ENCODE results near the gene CPXM2.

CPXM2 gene

GRCh38 chr10:123809632-123810031 is 82.0 kb downstream of the CPXM2 start:
- Mint-ChIP-seq H3K36me3 (no peaks in the 10 kb centered on the region), H3K4me1 (no peaks in the 10 kb centered on the region), H3K9me3 (no peaks in the 10 kb centered on the region), H3K4me3 (no peak overlapping the region), H3K27ac (no peak overlapping the region), H3K27me3 (peaks cover 11% of the 10 kb centered on the region)

GRCh38 chr10:123808906-123809305 is 82.7 kb downstream of the CPXM2 start:
- no peaks in the 10 kb centered on the region for H3K36me3 Mint-ChIP-seq
- H3K4me3 Mint-ChIP-seq, result no peak overlapping the region
- H3K9me3 Mint-ChIP-seq, result no peaks in the 10 kb centered on the region
- H3K4me1 Mint-ChIP-seq, result no peaks in the 10 kb centered on the region
- H3K27me3 Mint-ChIP-seq, result peaks cover 17% of the 10 kb centered on the region
- no peak overlapping the region for H3K27ac Mint-ChIP-seq

- no peaks in the 10 kb centered on the region for H3K4me1 Mint-ChIP-seq
- H3K4me3 Mint-ChIP-seq, result no peak overlapping the region
- no peak overlapping the region for H3K27ac Mint-ChIP-seq
- H3K27me3 Mint-ChIP-seq, result peaks cover 17% of the 10 kb centered on the region
- no peaks in the 10 kb centered on the region for H3K36me3 Mint-ChIP-seq
- H3K9me3 Mint-ChIP-seq, result no peaks in the 10 kb centered on the region
Measured at GRCh38 chr10:123808286-123808685, 83.3 kb downstream of the CPXM2 start.

GRCh38 chr10:123807444-123808035 is 84.1 kb downstream of the CPXM2 start:
- H3K4me1 Mint-ChIP-seq, result no peaks in the 10 kb centered on the region
- H3K27ac Mint-ChIP-seq, result no peak overlapping the region
- no peaks in the 10 kb centered on the region for H3K9me3 Mint-ChIP-seq
- no peaks in the 10 kb centered on the region for H3K36me3 Mint-ChIP-seq
- H3K27me3 Mint-ChIP-seq, result peaks cover 17% of the 10 kb centered on the region
- no peak overlapping the region for H3K4me3 Mint-ChIP-seq

GRCh38 chr10:123804716-123805115 is 86.9 kb downstream of the CPXM2 start:
- Mint-ChIP-seq H3K27ac (no peak overlapping the region), H3K4me1 (no peaks in the 10 kb centered on the region), H3K36me3 (no peaks in the 10 kb centered on the region), H3K4me3 (no peak overlapping the region), H3K9me3 (no peaks in the 10 kb centered on the region), H3K27me3 (peaks cover 17% of the 10 kb centered on the region)

- H3K36me3 Mint-ChIP-seq, result no peaks in the 10 kb centered on the region
- H3K27me3 Mint-ChIP-seq, result peaks cover 7% of the 10 kb centered on the region
- no peak overlapping the region for H3K4me3 Mint-ChIP-seq
- H3K4me1 Mint-ChIP-seq, result no peaks in the 10 kb centered on the region
- H3K27ac Mint-ChIP-seq, result no peak overlapping the region
- no peaks in the 10 kb centered on the region for H3K9me3 Mint-ChIP-seq
Measured at GRCh38 chr10:123800821-123801220, 90.8 kb downstream of the CPXM2 start.

GRCh38 chr10:123800289-123800688 is 91.3 kb downstream of the CPXM2 start:
- no peaks in the 10 kb centered on the region for H3K4me1 Mint-ChIP-seq
- no peak overlapping the region for H3K27ac Mint-ChIP-seq
- H3K27me3 Mint-ChIP-seq, result peaks cover 7% of the 10 kb centered on the region
- H3K36me3 Mint-ChIP-seq, result no peaks in the 10 kb centered on the region
- no peaks in the 10 kb centered on the region for H3K9me3 Mint-ChIP-seq
- no peak overlapping the region for H3K4me3 Mint-ChIP-seq

- Mint-ChIP-seq H3K4me1 (no peaks in the 10 kb centered on the region), H3K27me3 (no peaks in the 10 kb centered on the region), H3K9me3 (no peaks in the 10 kb centered on the region), H3K27ac (no peak overlapping the region), H3K36me3 (no peaks in the 10 kb centered on the region), H3K4me3 (no peak overlapping the region)
Measured at GRCh38 chr10:123798856-123799255, 92.8 kb downstream of the CPXM2 start.

DNA sequence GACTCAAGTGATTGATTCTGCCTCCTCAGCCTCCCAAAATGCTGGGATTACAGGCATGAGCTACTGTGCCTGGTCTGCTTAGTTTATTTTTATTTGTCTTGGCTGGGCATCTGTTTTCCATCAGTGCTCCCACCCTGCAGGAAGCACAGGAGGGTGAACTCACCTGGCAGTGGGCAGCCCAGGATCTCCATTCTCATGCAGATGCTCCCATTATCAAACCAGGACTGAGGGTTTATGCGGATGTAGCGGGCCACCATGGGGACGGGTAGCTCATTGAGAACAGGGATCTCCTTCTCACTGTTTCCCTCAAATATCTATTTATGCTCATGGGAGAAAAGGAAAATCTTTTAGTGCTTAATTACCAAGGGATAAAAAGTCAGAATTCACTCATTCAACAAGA is 93.8 kb downstream of the CPXM2 start:
- no peaks in the 10 kb centered on the region for H3K9me3 Mint-ChIP-seq
- H3K36me3 Mint-ChIP-seq, result no peaks in the 10 kb centered on the region
- H3K4me1 Mint-ChIP-seq, result no peaks in the 10 kb centered on the region
- H3K4me3 Mint-ChIP-seq, result no peak overlapping the region
- no peaks in the 10 kb centered on the region for H3K27me3 Mint-ChIP-seq
- H3K27ac Mint-ChIP-seq, result no peak overlapping the region

- no peaks in the 10 kb centered on the region for H3K36me3 Mint-ChIP-seq
- no peaks in the 10 kb centered on the region for H3K4me1 Mint-ChIP-seq
- H3K9me3 Mint-ChIP-seq, result no peaks in the 10 kb centered on the region
- H3K4me3 Mint-ChIP-seq, result no peak overlapping the region
- H3K27ac Mint-ChIP-seq, result no peak overlapping the region
- H3K27me3 Mint-ChIP-seq, result no peaks in the 10 kb centered on the region
Measured at GRCh38 chr10:123796736-123797135, 94.9 kb downstream of the CPXM2 start.

GRCh38 chr10:123795846-123796590 is 95.6 kb downstream of the CPXM2 start:
- H3K27ac Mint-ChIP-seq, result no peak overlapping the region
- H3K36me3 Mint-ChIP-seq, result no peaks in the 10 kb centered on the region
- no peaks in the 10 kb centered on the region for H3K4me1 Mint-ChIP-seq
- no peak overlapping the region for H3K4me3 Mint-ChIP-seq
- no peaks in the 10 kb centered on the region for H3K27me3 Mint-ChIP-seq
- H3K9me3 Mint-ChIP-seq, result no peaks in the 10 kb centered on the region

GRCh38 chr10:123795196-123795780 is 96.3 kb downstream of the CPXM2 start:
- no peak overlapping the region for H3K4me3 Mint-ChIP-seq
- no peaks in the 10 kb centered on the region for H3K9me3 Mint-ChIP-seq
- no peaks in the 10 kb centered on the region for H3K27me3 Mint-ChIP-seq
- no peak overlapping the region for H3K27ac Mint-ChIP-seq
- no peaks in the 10 kb centered on the region for H3K4me1 Mint-ChIP-seq
- no peaks in the 10 kb centered on the region for H3K36me3 Mint-ChIP-seq

- no peaks in the 10 kb centered on the region for H3K4me1 Mint-ChIP-seq
- no peak overlapping the region for H3K4me3 Mint-ChIP-seq
- no peaks in the 10 kb centered on the region for H3K9me3 Mint-ChIP-seq
- no peaks in the 10 kb centered on the region for H3K27me3 Mint-ChIP-seq
- H3K27ac Mint-ChIP-seq, result no peak overlapping the region
- H3K36me3 Mint-ChIP-seq, result no peaks in the 10 kb centered on the region
Measured at GRCh38 chr10:123792248-123792978, 99.2 kb downstream of the CPXM2 start.

GRCh38 chr10:123790132-123790885 is 101.3 kb downstream of the CPXM2 start:
- Mint-ChIP-seq H3K9me3 (no peaks in the 10 kb centered on the region), H3K36me3 (no peaks in the 10 kb centered on the region), H3K27ac (no peak overlapping the region), H3K4me1 (no peaks in the 10 kb centered on the region), H3K4me3 (no peak overlapping the region), H3K27me3 (peaks cover 1% of the 10 kb centered on the region)

DNA sequence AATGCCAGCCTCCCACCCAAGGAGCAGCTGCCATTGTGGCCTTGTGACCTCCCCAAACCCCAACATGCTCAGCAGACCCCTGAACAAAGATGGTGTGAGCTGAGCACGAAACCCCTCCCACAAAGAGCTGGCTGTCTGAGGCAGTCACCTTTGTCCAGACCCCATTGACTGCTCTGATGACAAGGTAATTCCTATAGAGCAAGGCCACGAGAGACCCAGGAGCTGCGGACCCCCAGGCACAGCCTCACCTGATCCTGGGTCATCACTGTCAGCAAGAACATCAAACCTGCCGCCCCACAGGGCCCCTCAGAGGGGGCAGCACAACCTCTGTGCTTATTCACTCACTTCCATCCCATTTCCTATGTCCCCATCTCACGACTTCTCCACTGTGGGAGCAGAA is 102.6 kb downstream of the CPXM2 start:
- H3K4me3 Mint-ChIP-seq, result no peak overlapping the region
- peaks cover 3% of the 10 kb centered on the region for H3K27me3 Mint-ChIP-seq
- no peaks in the 10 kb centered on the region for H3K4me1 Mint-ChIP-seq
- no peaks in the 10 kb centered on the region for H3K36me3 Mint-ChIP-seq
- H3K27ac Mint-ChIP-seq, result no peak overlapping the region
- no peaks in the 10 kb centered on the region for H3K9me3 Mint-ChIP-seq

All from activated naive CD4-positive, alpha-beta T cell treated with anti-CD3 and anti-CD28 coated beads, Interleukin-2, amount 50 U/mL, for 24 hours (primary cell).